Stimulated activated naive B cell treated with anti-CD40 and anti-IgM and Interleukin-4, amounts not matched to agents 10 μg/mL and 1 μg/mL and 100 μg/mL, for 72 hours (primary cell): ENCODE results near the gene FLRT1.

ENCODE experiments used
- ATAC-seq, 2 donors: fragments of 150-1000 bp; cut with Tn5 transposase; replicated peaks; 2 replicates each; pipeline ENCODE4 v1.10.0; 2021; ENCODE audit warnings: moderate library complexity in 1 of 2
- DNase-seq: peaks from one replicate; pipeline ENCODE4 v3.0.0; 2021
- H3K27ac Mint-ChIP-seq: one replicate; pipeline ENCODE4 v1.8.0; 2022; ENCODE audit warnings: mild to moderate bottlenecking, mixed read lengths
- H3K27me3 Mint-ChIP-seq, 2 donors: one replicate each; pipeline ENCODE4 v1.8.0; 2022; ENCODE audit warnings: mixed read lengths in 2 of 2
- H3K36me3 Mint-ChIP-seq, 2 donors: one replicate each; pipeline ENCODE4 v1.8.0; 2022; ENCODE audit warnings: mixed read lengths in 2 of 2, mild to moderate bottlenecking in 1 of 2
- H3K4me1 Mint-ChIP-seq, 2 donors: one replicate each; pipeline ENCODE4 v1.8.0; 2022; ENCODE audit warnings: mixed read lengths in 2 of 2, mild to moderate bottlenecking in 1 of 2
- H3K4me3 Mint-ChIP-seq, 2 donors: one replicate each; pipeline ENCODE4 v1.8.0; 2022; ENCODE audit warnings: mild to moderate bottlenecking in 2 of 2, mixed read lengths in 2 of 2, moderate library complexity in 1 of 2
- H3K9me3 Mint-ChIP-seq, 2 donors: one replicate each; pipeline ENCODE4 v1.8.0; 2022; ENCODE audit warnings: mixed read lengths in 2 of 2, mild to moderate bottlenecking in 1 of 2

Gene FLRT1

DNA sequence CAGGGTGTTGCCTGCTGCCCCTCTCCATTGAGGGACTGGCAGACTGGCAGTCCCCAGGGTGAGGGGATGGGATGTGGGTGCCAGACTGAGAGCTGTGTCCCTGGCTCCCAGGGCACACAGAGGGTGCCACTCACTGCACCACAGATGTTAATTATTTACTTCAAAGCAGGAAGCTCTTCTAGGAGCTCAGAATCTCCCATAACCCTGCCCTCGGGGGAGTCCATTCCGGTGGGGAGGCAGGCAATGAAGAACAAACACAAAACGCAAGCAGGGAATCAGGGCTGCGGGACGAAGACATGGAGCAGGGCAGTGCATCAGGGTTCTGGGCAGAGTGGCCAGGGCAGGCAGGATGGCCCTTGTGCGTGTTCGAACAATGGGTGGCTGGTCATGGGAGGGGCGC, 24.4 kb upstream of the FLRT1 start:
- Mint-ChIP-seq H3K27ac (no peak overlapping the region), H3K9me3 (peaks cover 13 to 14% of the 10 kb centered on the region in 2 donors), H3K27me3 (peaks cover 38 to 48% of the 10 kb centered on the region in 2 donors), H3K4me1 (peaks cover 15 to 20% of the 10 kb centered on the region in 2 donors), H3K36me3 (peaks cover 12 to 19% of the 10 kb centered on the region in 2 donors), H3K4me3 (no peak overlapping the region)
- ATAC-seq (no peak), DNase-seq (no peak)

- H3K4me1 Mint-ChIP-seq = peaks cover 0 to under 1% of the 10 kb centered on the region in 2 donors
- H3K9me3 Mint-ChIP-seq = peaks cover 13 to 14% of the 10 kb centered on the region in 2 donors
- DNase-seq (no peak), ATAC-seq (no peak)
- H3K36me3 Mint-ChIP-seq = peaks cover 7 to 15% of the 10 kb centered on the region in 2 donors
- no peak overlapping the region for H3K4me3 Mint-ChIP-seq
- H3K27me3 Mint-ChIP-seq = peaks cover 19 to 28% of the 10 kb centered on the region in 2 donors
- H3K27ac Mint-ChIP-seq = no peak overlapping the region
Observed at GRCh38 chr11:64013141-64013896, 22.4 kb upstream of the FLRT1 start.

- Mint-ChIP-seq H3K36me3 (peaks cover 7 to 15% of the 10 kb centered on the region in 2 donors), H3K9me3 (peaks cover 13 to 14% of the 10 kb centered on the region in 2 donors), H3K27ac (no peak overlapping the region), H3K4me3 (no peak overlapping the region), H3K4me1 (no peaks in the 10 kb centered on the region), H3K27me3 (peaks cover 16 to 18% of the 10 kb centered on the region in 2 donors)
- ATAC-seq (no peak), DNase-seq (no peak)
Observed at GRCh38 chr11:64014356-64014755, 21.4 kb upstream of the FLRT1 start.

- ATAC-seq = no peak
- no peak for DNase-seq
- peaks cover 8% of the 10 kb centered on the region in 2 donors for H3K9me3 Mint-ChIP-seq
- no peak overlapping the region for H3K27ac Mint-ChIP-seq
- peaks cover 11 to 12% of the 10 kb centered on the region in 2 donors for H3K27me3 Mint-ChIP-seq
- peaks cover 3 to 9% of the 10 kb centered on the region in 2 donors for H3K36me3 Mint-ChIP-seq
- no peaks in the 10 kb centered on the region for H3K4me1 Mint-ChIP-seq
- H3K4me3 Mint-ChIP-seq = no peak overlapping the region
Observed at GRCh38 chr11:64015510-64015909, 20.2 kb upstream of the FLRT1 start.

- Mint-ChIP-seq H3K4me1 (no peaks in the 10 kb centered on the region), H3K9me3 (peaks cover under 1% of the 10 kb centered on the region in 2 donors), H3K27ac (no peak overlapping the region), H3K27me3 (peaks cover 4 to 6% of the 10 kb centered on the region in 2 donors), H3K36me3 (peaks cover 2 to 3% of the 10 kb centered on the region in 2 donors), H3K4me3 (no peak overlapping the region)
- no peak for DNase-seq
- ATAC-seq = no peak
Observed at GRCh38 chr11:64015935-64016845, 19.5 kb upstream of the FLRT1 start.

DNA sequence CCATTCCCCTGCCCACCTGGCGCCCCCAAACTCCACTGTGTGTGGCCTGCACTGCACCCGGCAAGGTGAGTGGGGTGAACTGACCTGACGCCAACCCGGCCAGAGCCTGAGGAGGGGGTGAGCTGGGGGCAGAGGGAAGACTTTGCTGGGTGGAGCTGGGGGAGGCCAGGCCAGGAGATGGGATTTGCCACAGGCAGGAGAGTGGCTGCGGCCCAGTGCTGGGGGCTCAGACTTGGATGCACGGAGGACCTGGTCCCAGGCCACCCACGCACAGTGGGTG, 17.8 kb upstream of the FLRT1 start:
- Mint-ChIP-seq H3K27ac (no peak overlapping the region), H3K4me1 (no peaks in the 10 kb centered on the region), H3K36me3 (peaks cover 0 to 2% of the 10 kb centered on the region in 2 donors), H3K27me3 (peaks cover 0 to 4% of the 10 kb centered on the region in 2 donors), H3K9me3 (no peaks in the 10 kb centered on the region), H3K4me3 (no peak overlapping the region)
- ATAC-seq (no peak), DNase-seq (no peak)

DNA sequence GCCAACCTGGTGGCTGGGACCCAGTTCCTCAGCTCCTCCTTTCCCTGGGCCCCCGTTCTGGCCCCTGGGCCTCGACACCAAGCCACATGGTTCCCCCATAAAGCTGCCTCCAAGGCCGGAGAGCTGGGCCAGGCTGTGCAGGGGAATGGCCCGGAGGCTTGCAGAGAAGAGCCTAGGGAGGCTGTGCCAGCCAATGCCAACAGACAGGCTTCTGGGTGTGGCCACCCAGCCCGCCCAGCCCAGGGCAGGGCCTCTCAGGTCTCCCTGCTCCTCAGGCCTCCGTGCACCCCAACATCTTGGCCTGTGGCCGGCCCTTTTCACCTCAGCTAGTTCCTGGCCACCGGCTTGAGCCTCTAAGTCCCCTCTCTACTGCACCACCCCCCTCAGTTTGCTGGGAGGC, 17.4 kb upstream of the FLRT1 start:
- H3K4me3 Mint-ChIP-seq = no peak overlapping the region
- H3K36me3 Mint-ChIP-seq = peaks cover 0 to 2% of the 10 kb centered on the region in 2 donors

DNA sequence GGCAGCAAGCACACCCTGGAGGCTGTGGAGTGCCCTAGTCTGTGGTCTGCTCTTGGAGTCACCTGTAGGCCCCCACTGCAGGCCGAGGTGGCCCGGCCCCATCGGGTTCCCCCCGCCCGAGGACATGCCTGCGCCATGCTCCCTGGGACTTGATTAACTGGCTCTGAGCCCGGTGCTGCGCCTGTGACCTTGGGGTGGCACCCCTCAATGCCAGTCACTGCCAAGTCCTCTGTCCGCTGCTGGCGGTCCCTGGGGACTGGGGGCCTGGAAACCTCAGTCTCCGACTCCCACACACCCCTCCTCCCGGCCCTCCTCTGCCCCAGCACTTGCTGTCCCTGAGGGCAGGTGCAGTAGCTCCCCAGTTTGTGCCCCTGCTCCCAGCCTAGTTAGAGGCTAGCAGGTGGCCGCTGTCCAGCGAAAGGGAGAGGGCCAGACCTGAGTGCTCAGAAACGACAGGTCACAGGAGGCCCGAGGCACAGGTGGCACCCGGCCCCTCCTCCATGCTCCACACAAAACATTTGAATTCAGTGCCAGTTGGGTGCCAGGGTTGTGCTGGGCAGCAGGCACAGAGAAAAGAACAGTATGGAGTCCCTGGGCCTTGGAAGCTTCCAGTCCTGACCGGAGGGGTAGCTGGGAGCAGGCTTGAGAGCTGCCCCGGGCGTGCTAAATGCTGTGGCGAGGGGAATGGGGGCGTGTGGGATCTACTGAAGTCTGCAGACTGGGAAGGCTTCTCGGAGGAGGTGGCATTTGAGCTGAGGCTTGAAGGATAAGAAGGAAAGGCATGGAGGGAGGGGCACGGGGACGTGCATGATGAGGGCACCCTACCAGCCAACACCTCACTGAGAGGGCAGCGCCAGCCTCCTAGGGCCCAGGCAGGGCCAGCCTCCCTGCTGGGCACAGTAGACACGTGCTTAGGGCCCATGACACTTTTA, 16.4 kb upstream of the FLRT1 start:
- Mint-ChIP-seq H3K4me3 (no peak overlapping the region), H3K4me1 (no peaks in the 10 kb centered on the region), H3K27me3 (peaks cover 0 to 4% of the 10 kb centered on the region in 2 donors), H3K9me3 (no peaks in the 10 kb centered on the region), H3K36me3 (no peaks in the 10 kb centered on the region), H3K27ac (no peak overlapping the region)
- DNase-seq (no peak), ATAC-seq (no peak)

More for the DNA sequence above, 17.4 kb upstream of the FLRT1 start:
- no peak for DNase-seq
- H3K27me3 Mint-ChIP-seq = peaks cover 0 to 4% of the 10 kb centered on the region in 2 donors
- H3K4me1 Mint-ChIP-seq = no peaks in the 10 kb centered on the region
- H3K27ac Mint-ChIP-seq = no peak overlapping the region
- ATAC-seq = no peak
- H3K9me3 Mint-ChIP-seq = no peaks in the 10 kb centered on the region

DNA sequence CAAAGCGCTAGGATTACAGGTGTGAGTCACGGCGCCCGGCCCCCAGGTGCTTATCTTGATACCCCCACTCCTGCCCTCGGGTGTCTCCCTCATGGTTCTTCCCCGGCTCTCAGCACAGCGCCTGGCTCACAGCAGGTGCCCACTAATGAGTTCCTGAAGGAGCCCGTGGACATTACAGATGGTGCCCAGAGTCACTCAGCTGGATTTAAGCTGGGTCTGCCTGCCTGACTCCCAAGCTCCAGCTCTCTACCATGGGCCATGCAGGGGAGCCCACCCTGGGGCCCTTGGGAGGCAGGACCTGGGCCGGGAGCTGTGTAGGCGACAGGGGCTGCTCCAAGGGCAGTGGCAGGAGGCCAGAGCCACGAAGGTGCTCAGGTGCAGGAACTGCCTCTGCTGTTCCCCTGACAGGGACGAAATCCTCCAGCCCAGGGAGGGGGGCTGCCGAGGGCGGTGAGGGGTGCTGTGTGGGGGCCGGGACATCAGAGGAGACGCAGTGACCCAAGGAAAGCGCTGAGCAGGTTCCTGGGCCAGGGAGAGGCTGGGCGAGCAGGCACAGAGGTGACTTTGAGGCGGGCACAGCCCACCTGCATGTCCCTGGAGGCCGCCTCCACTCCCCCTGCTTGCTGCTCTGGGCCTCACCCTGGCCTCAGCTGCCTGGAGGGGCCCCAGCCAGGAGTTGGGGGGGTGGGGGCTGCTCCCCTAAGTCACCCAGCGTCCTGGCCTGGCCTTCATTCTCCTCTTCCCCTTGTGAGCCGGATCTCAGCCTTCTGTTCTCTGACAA, 14.6 kb upstream of the FLRT1 start:
- Mint-ChIP-seq H3K27me3 (peaks cover 0 to 4% of the 10 kb centered on the region in 2 donors), H3K9me3 (no peaks in the 10 kb centered on the region), H3K4me3 (no peak overlapping the region), H3K36me3 (no peaks in the 10 kb centered on the region), H3K4me1 (no peaks in the 10 kb centered on the region), H3K27ac (no peak overlapping the region)
- no peak for ATAC-seq
- DNase-seq = no peak

- H3K4me3 Mint-ChIP-seq = no peak overlapping the region
- no peaks in the 10 kb centered on the region for H3K9me3 Mint-ChIP-seq
- DNase-seq (no peak), ATAC-seq (no peak)
- no peaks in the 10 kb centered on the region for H3K36me3 Mint-ChIP-seq
- H3K27ac Mint-ChIP-seq = no peak overlapping the region
- H3K27me3 Mint-ChIP-seq = peaks cover 0 to 7% of the 10 kb centered on the region in 2 donors
- H3K4me1 Mint-ChIP-seq = no peaks in the 10 kb centered on the region
Observed at GRCh38 chr11:64021757-64022093, 14.0 kb upstream of the FLRT1 start.

- Mint-ChIP-seq H3K27me3 (peaks cover 5 to 13% of the 10 kb centered on the region in 2 donors), H3K9me3 (no peaks in the 10 kb centered on the region), H3K4me1 (no peaks in the 10 kb centered on the region), H3K27ac (no peak overlapping the region), H3K36me3 (no peaks in the 10 kb centered on the region), H3K4me3 (no peak overlapping the region)
- DNase-seq (no peak), ATAC-seq (no peak)
Observed at GRCh38 chr11:64022125-64022784, 13.5 kb upstream of the FLRT1 start.

DNA sequence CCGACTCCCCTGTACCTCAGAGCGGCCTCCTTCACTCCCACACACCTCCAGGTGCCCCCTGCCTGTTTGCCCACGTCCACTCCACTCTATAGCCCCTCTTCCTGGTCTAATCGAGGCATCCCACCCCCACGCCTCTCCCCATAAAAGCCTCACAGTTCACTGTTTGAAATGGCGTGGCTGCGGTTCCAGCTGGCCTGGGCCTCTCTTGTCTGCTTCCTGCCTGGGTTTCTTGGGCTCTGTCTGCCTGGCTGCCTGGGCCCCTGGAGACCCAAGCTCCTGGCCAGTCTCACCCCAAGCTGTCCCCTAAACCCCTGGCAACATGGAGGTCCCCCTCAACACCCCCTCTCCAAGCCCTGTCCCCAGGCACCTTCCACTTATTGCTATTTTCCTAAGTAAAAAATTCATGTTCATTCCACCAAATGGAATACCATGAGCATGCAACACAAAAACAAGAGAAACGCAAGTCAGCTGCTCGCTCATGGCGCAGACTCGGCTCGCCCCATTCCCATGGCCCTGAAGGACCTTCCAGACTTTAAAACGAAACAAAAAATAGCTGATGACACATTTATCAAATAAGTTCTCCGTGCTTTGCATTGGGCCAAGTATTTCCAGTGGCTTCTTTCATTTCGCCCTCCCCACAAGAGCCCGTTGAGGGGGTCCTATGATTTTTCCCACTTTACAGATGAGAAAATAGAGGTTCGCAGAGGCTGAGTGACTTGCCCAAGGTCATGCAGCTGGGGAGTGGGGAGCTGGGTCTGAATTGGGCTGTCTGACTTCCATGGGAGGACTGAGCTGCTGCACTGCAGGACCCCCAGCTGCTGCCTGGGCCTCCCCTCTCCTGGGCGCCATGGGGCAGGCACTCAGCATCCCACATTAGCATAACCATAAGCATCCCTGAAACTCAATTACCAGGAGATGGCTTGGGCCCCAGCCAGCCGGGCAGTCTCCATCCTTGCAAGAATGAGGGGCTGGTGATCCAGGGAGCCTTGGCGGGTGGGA, 11.7 kb upstream of the FLRT1 start:
- ATAC-seq (no peak), DNase-seq (no peak)
- H3K36me3 Mint-ChIP-seq = no peaks in the 10 kb centered on the region
- no peak overlapping the region for H3K4me3 Mint-ChIP-seq
- no peaks in the 10 kb centered on the region for H3K9me3 Mint-ChIP-seq
- H3K27me3 Mint-ChIP-seq = peaks cover 16 to 19% of the 10 kb centered on the region in 2 donors
- H3K27ac Mint-ChIP-seq = peak overlapping the region; percentile 26
- peaks cover 3 to 16% of the 10 kb centered on the region in 2 donors for H3K4me1 Mint-ChIP-seq
